Astrocyte (in vitro differentiated cells and primary cell): ENCODE measurements around the gene ENTHD1. TPM values are rescaled to one million over a fixed set of nuclear protein-coding genes. Genes with fewer than 3 reads are reported as not detected.

Experiments used
- DNase-seq: peaks from one replicate; pipeline ENCODE4 v3.0.0-alpha.2; 2010; ENCODE audit warnings: low read depth
- FAIRE-seq: peaks from 2 replicates; lab custom pipeline; 2011; peaks lifted over from hg19 to GRCh38; lab: Jason Lieb, UNC
- H2AFZ ChIP-seq: 2 replicates; pipeline ENCODE4 v1.6.0; 2012; ENCODE audit warnings: low read depth, low read length, inconsistent platforms
- H3K27ac ChIP-seq: 2 replicates; pipeline ENCODE4 v1.5.1; 2011; ENCODE audit warnings: low read depth, low read length, inconsistent platforms
- H3K27me3 ChIP-seq: 2 replicates; pipeline ENCODE4 v1.6.0; 2011; ENCODE audit warnings: low read length, inconsistent platforms; ENCODE audit not compliant: insufficient read depth
- H3K36me3 ChIP-seq: 2 replicates; pipeline ENCODE4 v1.5.1; 2011; ENCODE audit warnings: low read length, inconsistent platforms; ENCODE audit not compliant: insufficient read depth
- H3K4me1 ChIP-seq: 2 replicates; pipeline ENCODE4 v1.5.1; 2011; ENCODE audit warnings: low read length, inconsistent platforms; ENCODE audit not compliant: insufficient read depth
- H3K4me2 ChIP-seq: 2 replicates; pipeline ENCODE4 v1.6.0; 2012; ENCODE audit warnings: low read length, inconsistent platforms
- H3K4me3 ChIP-seq: 2 replicates; pipeline ENCODE4 v1.5.1; 2011; ENCODE audit warnings: low read depth, mild to moderate bottlenecking, low read length, inconsistent platforms; ENCODE audit not compliant: insufficient read depth
- H3K79me2 ChIP-seq: 2 replicates; pipeline ENCODE4 v1.6.0; 2012; ENCODE audit warnings: mild to moderate bottlenecking, low read length, inconsistent platforms; ENCODE audit not compliant: insufficient read depth
- H3K9ac ChIP-seq: 2 replicates; pipeline ENCODE4 v1.6.0; 2012; ENCODE audit warnings: mild to moderate bottlenecking, low read length, inconsistent platforms
- H3K9me3 ChIP-seq: 2 replicates; pipeline ENCODE4 v1.5.1; 2012; ENCODE audit warnings: low read depth, mild to moderate bottlenecking, low read length, inconsistent platforms; ENCODE audit not compliant: insufficient read depth
- H4K20me1 ChIP-seq: 2 replicates; pipeline ENCODE4 v1.6.0; 2012; ENCODE audit warnings: low read length, inconsistent platforms; ENCODE audit not compliant: insufficient read depth
- H3K27ac Mint-ChIP-seq: one replicate; pipeline ENCODE4 v1.8.0; 2021; ENCODE audit warnings: mild to moderate bottlenecking, mixed read lengths; ENCODE audit not compliant: unreplicated experiment
- H3K27me3 Mint-ChIP-seq: one replicate; pipeline ENCODE4 v1.8.0; 2021; ENCODE audit warnings: low read depth, mixed read lengths; ENCODE audit not compliant: unreplicated experiment
- H3K36me3 Mint-ChIP-seq: one replicate; pipeline ENCODE4 v1.8.0; 2021; ENCODE audit warnings: low read depth, mixed read lengths; ENCODE audit not compliant: unreplicated experiment
- H3K4me1 Mint-ChIP-seq: one replicate; pipeline ENCODE4 v1.8.0; 2021; ENCODE audit warnings: low read depth, mixed read lengths; ENCODE audit not compliant: unreplicated experiment
- H3K4me3 Mint-ChIP-seq: one replicate; pipeline ENCODE4 v1.8.0; 2021; ENCODE audit warnings: mild to moderate bottlenecking, moderate library complexity, mixed read lengths; ENCODE audit not compliant: unreplicated experiment
- H3K9me3 Mint-ChIP-seq: one replicate; pipeline ENCODE4 v1.8.0; 2021; ENCODE audit warnings: mild to moderate bottlenecking, mixed read lengths; ENCODE audit not compliant: unreplicated experiment
- CTCF ChIP-seq: IDR thresholded peaks from 2 replicates; pipeline ENCODE4 v1.5.1; 2011; ENCODE audit warnings: low read depth, mild to moderate bottlenecking, inconsistent platforms, low read length, moderate library complexity; ENCODE audit not compliant: insufficient read depth
- EZH2 ChIP-seq: IDR thresholded peaks from 2 replicates; pipeline ENCODE4 v1.6.1; 2012; ENCODE audit warnings: mild to moderate bottlenecking, low read length, inconsistent platforms; ENCODE audit not compliant: insufficient read depth
- total RNA-seq: library from RNA; stranded (reverse); gene quantifications from 2 replicates; pipeline ENCODE4 v1.2.1, GENCODE V29; 2021

The ENTHD1 gene
- total RNA-seq, 1 donor from 2014 or later, result not detected

GRCh38 chr22:39938509-39939111, 45.0 kb upstream of the ENTHD1 start:
- Mint-ChIP-seq H3K27me3 (peaks cover 16% of the 10 kb centered on the region), H3K27ac (no peak overlapping the region), H3K36me3 (no peaks in the 10 kb centered on the region), H3K9me3 (no peaks in the 10 kb centered on the region), H3K4me3 (no peak overlapping the region), H3K4me1 (peaks cover 10% of the 10 kb centered on the region)
- no peak overlapping the region for H2AFZ ChIP-seq
- H3K9me3 ChIP-seq, result no peaks in the 10 kb centered on the region
- TF ChIP-seq EZH2 (no peak), CTCF (no peak)
- no peak for DNase-seq
- H3K4me2 ChIP-seq, result no peak overlapping the region
- H3K9ac ChIP-seq, result no peak overlapping the region
- peaks cover 36% of the 10 kb centered on the region for H3K27me3 ChIP-seq
- H4K20me1 ChIP-seq, result no peaks in the 10 kb centered on the region
- H3K4me1 ChIP-seq, result no peaks in the 10 kb centered on the region
- no peak overlapping the region for H3K4me3 ChIP-seq
- no peaks in the 10 kb centered on the region for H3K79me2 ChIP-seq
- no peaks in the 10 kb centered on the region for H3K36me3 ChIP-seq
- H3K27ac ChIP-seq, result no peak overlapping the region
- FAIRE-seq, result no peak

GRCh38 chr22:39937906-39938305, 44.3 kb upstream of the ENTHD1 start:
- no peak for TF ChIP-seq CTCF
- TF ChIP-seq EZH2, result no peak
- Histone ChIP-seq H3K4me3 (no peak overlapping the region), H3K9ac (no peak overlapping the region), H3K4me1 (no peaks in the 10 kb centered on the region), H3K9me3 (no peaks in the 10 kb centered on the region), H2AFZ (no peak overlapping the region), H3K27ac (no peak overlapping the region), H3K4me2 (no peak overlapping the region), H4K20me1 (no peaks in the 10 kb centered on the region), H3K79me2 (no peaks in the 10 kb centered on the region), H3K36me3 (no peaks in the 10 kb centered on the region), H3K27me3 (peaks cover 38% of the 10 kb centered on the region)
- no peak overlapping the region for H3K27ac Mint-ChIP-seq
- no peak overlapping the region for H3K4me3 Mint-ChIP-seq
- H3K9me3 Mint-ChIP-seq, result no peaks in the 10 kb centered on the region
- DNase-seq (no peak), FAIRE-seq (no peak)
- H3K36me3 Mint-ChIP-seq, result no peaks in the 10 kb centered on the region
- peaks cover 21% of the 10 kb centered on the region for H3K27me3 Mint-ChIP-seq
- peaks cover 10% of the 10 kb centered on the region for H3K4me1 Mint-ChIP-seq

- H3K9ac ChIP-seq, result no peak overlapping the region
- Mint-ChIP-seq H3K4me1 (peaks cover 10% of the 10 kb centered on the region), H3K4me3 (no peak overlapping the region), H3K27ac (no peak overlapping the region), H3K9me3 (no peaks in the 10 kb centered on the region), H3K27me3 (peaks cover 21% of the 10 kb centered on the region), H3K36me3 (no peaks in the 10 kb centered on the region)
- TF ChIP-seq CTCF (no peak), EZH2 (no peak)
- no peaks in the 10 kb centered on the region for H3K9me3 ChIP-seq
- H3K79me2 ChIP-seq, result no peaks in the 10 kb centered on the region
- no peak overlapping the region for H3K4me3 ChIP-seq
- H2AFZ ChIP-seq, result no peak overlapping the region
- peaks cover 39% of the 10 kb centered on the region for H3K27me3 ChIP-seq
- H3K4me2 ChIP-seq, result no peak overlapping the region
- H3K4me1 ChIP-seq, result no peaks in the 10 kb centered on the region
- no peaks in the 10 kb centered on the region for H4K20me1 ChIP-seq
- FAIRE-seq (no peak), DNase-seq (no peak)
- H3K36me3 ChIP-seq, result no peaks in the 10 kb centered on the region
- H3K27ac ChIP-seq, result no peak overlapping the region
Observed at GRCh38 chr22:39936523-39937145, 43.1 kb upstream of the ENTHD1 start.
